ENCODE data around the gene KRT2.

The KRT2 gene

DNA sequence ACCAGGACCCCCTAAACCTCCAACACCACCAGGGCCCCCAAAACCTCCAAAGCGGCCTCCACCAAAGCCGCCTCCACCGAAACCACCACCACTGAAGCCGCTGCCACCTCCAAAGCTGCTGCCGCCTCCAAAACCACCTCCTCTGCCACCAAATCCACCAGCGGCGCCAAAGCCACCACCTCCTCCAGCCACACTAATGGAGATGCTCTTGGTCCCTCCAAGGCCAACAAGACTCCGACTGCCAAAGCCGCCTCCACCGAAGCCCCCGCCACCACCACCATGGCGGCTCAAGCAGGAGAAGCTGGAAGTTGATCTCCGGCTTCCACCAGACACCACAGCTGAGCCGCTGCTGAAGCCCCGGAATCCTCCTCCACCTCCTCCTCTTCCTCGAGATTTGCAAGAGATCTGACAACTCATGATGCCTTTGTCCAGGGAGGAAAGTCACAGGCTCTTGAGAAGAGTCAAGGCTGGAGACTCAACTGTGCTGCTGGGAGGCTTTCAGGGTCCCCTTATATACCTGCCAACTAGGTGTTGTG is at the start of gene KRT2:
Gene KRT2, minus strand, starts transcription at position 486 of the 536 bp plus-strand sequence. Its CDS starts 69 bp downstream, at position 417.
- DNase-seq = no peak

DNA sequence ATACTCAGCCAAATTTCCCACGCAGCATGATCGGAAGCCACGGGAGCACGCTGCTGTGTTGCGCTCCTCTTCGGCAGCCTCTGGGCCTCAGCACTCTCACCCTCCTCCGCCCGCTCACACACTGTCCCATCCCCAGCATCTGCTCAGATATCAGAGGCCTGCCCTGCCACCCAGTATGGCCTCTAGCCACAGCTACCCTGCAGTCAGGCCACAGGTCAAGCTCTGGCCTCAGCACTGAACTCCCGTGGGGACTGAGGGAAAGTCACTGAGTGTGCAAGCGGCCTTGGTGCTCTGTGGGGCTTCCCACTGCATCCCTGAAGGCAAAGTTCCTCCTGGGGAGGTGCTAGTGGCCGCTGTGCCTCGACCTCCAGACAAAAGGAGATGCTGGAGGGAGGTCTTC is 49.3 kb upstream of the KRT2 start:
- DNase-seq = no peak

DNA sequence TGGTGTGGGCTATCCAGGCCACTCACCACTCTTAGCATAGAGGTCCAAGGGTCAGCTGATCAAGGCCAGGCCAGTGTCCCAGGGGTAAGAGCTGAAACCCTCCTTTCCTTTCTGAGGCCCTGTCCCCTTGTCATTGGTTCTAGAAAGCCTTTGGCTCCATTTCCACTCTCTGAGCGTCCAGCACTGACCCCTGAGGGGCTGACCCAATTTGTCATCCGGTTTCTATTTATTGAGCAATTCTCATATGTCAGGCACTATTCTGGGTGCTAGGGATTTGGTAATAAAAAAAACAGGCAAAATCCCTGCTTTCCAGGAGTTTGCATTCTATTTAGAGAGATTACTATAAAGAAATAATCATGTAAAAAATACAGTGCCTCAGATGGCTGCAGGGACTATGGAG is 47.9 kb upstream of the KRT2 start:
- no peak for DNase-seq

DNA sequence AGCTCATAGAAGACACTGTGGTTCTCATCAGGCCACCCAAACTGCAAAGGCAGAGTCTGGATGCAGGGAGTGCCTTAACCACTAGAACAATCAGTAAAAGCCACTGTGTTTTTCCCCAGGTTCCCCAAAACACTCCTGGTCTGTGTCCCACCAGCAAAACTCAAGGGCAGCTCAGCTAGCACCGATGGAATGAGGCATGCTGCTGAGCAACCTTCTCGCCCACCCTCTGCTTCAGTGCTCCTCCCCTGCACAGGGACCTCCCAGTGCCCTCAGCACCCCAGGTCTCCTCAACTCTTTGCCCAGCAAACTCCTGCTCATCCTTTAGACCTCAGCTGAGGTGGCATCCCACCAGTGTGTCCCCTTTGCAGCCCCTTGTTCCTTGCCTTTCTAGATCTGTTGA is 47.4 kb upstream of the KRT2 start:
- DNase-seq = no peak

DNA sequence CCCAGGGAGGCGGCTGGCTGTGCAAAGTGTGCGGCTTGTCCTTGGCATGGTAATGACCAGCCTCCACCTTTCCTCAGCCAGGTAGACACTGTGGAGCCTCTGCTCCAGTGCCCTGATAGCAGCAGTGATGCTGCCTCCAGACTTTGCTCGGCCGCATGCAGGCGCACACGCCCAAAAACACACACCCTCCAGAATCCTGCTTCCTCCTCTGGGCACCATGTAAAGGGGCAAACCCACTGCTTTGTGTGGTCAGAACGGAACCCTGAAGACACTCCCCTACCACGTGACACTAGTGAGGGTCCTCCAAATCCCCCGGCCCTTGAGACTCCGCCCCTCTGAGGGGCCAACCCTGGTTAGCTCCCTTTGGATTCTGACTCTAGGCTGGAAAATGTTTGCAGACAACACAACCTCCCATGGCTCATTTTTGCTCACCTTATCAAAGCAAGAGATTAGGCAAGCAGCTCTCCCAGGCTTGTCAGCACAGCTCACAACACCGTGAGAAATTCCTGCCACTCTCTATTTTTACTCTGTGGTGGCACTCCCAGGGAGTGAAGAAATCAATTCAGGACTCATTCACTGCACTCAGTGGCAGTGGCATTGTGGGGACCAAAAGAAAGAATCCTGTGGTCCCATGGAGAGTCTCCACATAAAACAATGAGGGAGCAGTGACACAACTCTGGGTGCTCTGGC is 46.8 kb upstream of the KRT2 start:
- no peak for DNase-seq

DNA sequence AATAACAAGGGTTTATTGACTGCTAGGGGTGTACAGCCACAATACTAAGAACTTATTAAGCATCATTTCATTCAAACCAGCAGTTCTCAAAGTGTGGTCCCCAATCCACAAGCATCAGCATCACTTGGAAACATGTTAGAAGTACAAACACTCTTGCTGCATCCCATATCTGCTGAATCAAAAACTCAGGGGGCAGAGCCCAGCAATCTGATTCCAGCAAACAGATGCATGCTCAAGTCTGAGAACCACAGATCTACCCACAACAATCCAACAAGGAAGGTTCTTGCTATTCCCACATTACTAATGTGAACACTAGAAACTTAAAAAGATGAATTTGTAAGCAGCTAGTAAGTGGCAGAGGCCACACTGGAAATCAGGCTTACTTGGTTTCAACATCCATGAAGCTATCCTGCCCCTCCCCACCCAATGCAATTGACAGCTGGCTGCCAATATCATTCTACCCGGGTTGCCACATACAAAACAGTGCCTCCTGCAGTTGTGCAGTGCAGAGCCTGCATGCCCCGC is 45.1 kb upstream of the KRT2 start:
- DNase-seq = no peak

DNA sequence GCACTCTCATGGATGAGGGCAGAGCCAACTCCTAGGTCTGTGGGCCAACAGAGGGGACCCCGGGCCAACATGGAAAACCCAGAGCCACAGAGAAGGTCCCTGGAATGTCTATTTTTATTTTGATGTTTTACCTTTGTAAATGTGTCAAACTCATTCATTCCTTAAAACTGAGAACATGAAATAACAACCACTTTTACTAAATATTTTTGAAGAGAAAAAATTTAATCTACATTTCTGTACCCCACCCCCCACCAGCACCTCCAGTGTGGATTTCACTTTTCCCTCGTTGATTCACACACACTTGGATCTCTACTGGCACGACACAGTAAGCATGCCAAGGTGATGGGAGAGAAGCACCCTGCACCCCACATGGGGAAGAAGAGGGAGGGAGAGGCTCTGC is 44.6 kb upstream of the KRT2 start:
- no peak for DNase-seq

DNA sequence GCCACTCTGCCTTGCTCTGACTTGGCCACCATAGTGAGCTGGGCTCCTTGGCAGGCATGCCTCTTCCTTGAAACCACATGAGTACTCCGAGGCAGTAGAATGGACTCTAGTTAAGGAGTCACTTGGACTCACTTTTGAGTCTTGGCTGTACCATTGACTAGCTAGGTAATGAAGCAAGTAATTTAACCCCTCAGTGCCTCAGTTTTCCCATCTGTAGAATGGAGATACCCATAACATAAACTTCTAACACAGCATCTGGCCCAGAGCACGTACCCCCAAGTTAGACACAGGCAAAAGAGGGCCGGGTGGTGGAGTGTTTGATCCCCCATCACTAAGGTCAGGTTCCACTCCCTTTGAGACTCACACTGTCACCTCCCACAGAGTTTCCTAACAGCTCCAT is 43.0 kb upstream of the KRT2 start:
- DNase-seq = no peak

DNA sequence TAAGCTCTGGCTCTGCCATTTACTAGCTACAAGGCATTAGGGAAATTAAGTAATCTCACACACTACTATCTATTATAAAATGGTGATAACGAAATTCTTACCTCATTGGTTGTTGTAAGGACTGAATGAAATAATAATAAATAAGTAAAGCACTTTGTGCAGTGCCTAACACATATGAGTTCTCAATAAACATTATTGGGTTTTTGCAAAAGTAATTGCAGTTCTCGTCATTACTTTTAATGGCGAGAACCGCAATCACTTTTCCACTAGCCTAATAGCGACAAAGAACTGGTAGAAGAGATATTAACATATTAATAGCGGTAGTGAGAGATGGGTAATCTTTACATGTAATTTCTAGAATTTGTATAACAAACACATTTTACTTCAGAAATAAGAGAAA is 42.1 kb upstream of the KRT2 start:
- no peak for DNase-seq

DNA sequence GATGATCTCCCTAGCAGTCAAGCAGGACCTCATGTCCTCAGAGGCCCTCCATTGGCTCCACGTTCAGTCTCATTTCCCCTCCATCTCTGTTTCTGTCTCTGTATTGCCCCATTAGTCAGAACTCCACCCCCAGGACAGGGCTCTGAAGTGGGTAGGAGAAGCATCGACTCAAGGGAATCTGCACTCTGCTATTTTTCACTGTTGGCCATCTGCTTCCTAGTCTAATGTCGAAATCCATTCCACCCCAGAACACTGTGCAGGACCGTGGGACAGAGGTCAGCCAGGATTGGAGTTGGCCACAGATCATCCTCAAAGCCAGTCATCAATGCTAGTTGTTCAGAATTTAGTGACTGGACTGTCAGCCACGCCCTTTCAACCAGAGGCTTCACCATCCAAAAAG is 41.2 kb upstream of the KRT2 start:
- no peak for DNase-seq

DNA sequence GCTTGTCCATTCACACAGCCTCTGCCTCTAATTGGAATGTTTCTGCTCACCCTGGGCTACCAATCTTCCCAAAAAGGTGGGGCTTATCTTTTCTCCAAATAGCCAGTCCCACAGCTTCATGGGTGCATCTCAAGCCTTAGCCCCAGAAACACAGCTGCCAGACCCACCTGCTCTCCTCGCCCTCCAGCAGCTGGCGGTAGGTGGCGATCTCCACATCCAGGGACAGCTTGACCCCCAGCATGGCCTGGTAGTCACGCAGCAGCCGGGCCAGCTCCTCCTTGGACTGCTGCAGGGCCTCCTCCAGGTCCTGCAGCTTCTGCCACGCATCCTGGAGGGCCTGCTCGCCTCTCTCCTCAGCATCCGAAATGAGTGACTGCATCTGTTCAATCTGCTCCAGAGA is 40.2 kb upstream of the KRT2 start:
- DNase-seq = no peak

DNA sequence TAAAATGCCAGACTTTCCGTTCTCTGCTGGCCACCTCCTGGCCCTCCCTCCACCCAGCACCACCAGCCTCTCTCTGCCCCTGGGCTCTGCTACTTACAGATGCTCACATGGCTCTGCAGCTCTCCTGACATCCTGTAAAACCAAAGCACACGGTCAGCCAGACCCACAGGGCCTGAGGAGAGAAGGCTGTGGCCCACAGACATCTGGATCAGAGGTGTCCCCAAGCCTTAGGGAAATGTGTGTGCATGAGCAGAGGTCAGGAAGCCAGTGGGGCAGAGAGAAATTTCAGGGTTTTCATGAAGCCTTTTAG is 39.8 kb upstream of the KRT2 start:
- no peak for DNase-seq

DNA sequence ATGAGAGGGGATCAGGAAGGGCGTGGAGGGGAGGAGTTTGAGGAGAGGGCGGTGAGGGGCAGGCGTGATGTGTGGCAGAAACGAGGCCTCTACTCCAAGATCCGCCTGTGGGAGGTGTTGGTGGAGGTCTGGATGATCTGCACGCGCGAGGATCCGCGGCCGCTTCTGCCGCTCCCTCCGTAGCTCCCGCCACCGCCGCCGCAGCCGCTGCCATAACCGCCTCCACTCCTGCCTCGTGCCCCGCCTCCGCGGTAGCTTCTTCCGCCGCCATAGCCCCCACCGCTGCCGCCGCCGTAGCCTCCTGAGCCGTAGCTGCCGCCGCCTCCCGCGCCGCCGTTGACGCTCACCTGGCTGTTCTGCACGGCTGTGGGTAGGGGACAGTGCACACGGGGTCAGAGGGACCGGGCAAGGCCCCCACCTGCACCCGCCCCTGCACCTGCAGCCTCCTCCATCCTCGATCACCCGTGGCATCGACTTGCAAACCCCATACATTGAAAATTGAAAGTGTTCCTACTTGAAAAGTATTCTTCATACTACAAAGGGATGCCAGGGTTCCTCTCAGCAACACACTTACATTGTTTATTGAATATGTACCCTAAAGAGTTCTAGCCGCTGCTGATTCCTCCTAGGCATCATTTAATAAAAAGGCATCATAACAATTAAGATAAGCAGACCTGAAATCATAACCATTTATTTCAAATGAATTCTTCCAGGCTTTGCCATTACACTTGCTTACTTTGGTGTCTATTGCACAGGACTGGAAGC is 39.2 kb upstream of the KRT2 start:
- DNase-seq = no peak

DNA sequence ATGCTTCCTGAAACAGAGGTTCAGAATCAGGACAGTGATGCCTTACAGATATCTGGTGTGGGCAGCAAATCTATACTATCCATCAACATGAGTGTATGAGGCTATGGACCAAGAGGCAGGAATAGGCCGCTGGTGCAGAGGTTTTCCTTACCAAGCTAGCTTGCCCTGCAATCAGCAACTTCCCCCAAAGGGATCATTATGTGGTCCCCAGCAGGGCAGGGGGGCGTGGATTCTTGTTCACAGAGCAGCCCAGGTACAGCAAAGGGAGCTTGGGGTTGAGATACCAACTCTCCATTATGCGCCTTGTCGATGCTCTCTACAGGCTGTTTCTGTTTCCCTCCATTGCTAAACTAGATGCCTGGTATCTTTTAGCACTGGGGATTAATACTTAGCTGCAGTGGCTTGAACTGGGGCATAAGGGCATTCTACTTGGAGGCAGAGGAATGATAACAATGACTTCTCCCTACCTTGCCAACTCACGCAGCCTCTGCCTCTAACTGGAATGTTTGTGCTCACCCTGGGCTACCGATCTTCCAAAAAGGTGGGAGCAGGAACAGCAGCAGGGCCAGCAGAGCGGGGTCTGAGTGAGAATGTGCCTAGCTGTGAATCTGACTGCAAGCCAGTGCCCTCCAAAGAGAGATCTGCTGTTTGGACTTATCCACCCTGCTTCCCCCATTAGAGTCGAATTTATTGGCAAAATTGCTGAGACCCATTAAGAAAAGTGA is 38.5 kb upstream of the KRT2 start:
- no peak for DNase-seq

DNA sequence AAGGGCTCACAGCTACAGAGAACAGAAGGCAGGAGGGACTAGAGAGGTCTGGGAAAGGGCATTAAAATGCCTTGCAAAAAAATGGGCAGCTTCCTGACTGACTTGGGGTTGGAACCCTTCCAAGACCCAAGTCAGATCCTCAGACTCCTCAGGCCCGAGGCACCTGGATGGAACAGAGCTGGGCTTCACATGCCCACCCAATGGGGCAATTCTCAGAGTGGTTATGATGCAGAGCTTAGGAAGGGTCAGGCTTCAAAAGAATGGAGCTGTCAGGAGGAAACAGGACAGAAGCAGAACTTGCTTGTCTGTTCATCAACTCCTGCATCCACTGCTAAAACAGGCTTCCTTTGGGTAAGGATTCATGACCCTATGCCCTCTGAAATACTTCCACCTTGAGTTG is 37.9 kb upstream of the KRT2 start:
- DNase-seq = no peak

DNA sequence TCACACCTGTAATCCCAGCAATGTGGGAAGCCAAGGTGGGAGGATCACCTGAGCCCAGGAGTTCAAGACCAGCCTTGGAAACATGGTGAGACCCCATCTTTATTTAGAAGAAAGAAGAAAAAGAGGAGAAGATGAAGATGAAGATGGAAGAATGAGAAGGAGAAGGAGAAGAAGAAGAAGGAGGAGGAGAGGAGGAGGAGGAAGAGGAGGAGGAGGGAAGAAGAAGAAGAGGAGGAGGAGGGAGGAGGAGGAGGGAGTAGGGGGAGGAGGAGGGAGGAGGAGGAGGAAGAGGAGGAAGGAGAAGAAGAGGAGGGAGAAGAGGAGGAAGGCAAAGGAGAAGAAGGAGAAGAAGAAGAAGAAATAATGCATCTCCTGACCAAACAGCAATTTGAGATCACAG is 37.2 kb upstream of the KRT2 start:
- DNase-seq = no peak

DNA sequence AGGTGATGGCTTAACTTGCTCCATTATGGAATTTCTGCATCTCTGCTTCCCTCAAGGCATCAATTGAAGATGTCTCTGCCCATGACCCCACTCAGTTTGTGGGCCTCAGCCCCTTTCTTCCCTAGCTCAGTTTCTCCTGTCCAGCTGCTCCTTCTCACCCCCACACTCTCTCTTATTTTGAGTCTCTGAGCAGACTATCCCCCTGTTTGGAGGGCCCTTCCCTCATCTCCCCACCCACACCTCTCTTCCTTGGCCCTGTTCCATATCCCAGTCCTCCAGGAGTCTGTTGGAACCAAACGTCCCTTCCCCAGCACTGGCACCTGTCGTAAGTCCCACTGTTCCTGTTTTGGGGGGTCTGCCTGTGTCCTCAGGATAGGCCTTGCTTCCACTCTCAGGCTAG is 36.5 kb upstream of the KRT2 start:
- no peak for DNase-seq

DNA sequence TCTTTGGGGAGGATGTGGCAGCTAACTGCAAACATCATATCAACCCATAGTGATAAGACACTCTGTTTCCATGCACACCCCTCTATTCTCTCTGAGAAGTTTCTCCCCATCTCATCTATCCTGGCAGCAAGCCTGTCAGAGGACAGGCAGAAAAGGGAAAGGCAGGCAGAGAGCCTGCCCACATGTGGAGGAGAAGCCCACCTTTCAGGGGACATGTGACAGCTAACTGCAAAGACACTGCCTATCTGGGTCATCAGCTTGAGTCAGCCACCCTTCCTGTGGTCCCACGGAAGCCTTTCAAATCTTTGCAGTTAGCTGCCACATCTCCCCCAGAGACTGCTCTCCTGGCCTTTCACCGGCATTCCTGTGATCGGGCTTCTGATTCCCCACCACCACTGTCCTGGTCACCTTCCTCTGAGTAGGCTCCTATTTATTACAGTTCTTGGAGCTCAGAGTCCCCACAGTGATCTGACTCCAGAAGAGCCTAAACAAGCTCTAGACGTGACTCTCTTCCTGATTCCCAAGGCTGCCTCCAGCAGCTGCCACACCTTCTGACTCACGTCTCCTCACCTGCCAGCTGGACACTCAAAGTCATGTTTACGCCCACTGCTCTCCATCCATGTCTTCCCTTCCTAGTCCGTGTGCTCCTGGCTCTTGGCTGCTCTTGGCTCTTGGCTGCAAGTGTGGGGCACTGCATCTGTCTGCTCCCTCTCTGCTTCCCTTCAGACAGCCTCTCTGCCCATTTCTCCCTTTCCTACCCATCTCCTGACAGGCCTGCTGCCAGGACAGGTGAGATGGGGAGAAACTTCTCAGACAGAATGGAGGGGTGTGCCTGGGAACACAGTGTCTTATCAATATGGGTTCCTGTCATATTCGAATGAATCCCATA is 35.7 kb upstream of the KRT2 start:
- DNase-seq = no peak

DNA sequence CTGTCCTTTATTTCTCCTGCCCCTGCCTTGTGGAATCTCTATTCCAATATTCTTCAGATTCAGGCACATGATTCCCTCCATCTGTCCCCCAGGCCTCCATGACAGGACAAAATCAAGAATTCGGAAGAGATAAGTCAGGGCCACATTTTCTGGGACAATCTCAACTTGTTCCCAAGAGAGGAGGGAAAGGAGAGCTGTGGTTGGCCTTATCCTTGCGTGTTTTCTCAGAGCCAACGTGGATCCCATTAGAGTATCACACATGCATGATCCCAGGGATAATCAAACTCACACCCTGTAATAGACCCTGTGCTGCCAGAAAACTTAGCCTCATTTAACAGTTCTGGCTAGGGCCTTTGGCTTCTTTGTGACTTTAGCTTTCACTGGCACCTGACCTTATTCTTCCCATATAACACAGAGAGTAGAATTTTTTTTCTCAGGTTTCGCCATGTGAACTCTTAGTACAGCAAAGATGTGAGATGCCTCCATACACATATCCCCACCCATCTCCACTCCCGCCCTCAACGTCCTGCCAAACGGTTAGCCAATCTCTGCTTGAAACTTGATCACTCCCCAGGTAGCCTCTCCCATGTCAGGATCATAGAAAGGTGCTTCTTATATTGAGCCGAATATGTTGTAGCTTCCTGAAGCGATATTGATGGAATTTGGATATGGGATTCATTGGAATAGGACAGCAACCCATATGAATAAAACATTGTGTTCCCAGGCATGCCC is 34.9 kb upstream of the KRT2 start:
- no peak for DNase-seq

DNA sequence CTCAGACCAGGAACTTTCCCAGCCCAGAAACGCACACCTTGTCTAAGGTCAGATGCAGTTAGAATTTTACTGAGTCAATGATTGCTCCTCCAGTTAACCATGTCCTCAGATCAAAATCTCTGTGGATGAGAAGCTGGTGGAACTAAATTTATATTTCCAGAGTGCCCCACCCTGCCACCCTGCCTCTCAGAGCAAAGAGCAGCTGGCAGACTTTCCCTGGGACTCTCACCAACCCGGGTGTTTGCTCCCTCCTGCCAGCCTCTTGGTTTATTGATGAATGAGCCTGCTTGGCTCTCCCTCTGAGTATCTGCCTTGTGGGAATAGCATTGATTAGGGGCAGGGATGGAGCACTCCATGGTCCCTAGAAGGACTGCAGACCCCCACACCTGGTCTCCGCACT is 34.1 kb upstream of the KRT2 start:
- no peak for DNase-seq

DNA sequence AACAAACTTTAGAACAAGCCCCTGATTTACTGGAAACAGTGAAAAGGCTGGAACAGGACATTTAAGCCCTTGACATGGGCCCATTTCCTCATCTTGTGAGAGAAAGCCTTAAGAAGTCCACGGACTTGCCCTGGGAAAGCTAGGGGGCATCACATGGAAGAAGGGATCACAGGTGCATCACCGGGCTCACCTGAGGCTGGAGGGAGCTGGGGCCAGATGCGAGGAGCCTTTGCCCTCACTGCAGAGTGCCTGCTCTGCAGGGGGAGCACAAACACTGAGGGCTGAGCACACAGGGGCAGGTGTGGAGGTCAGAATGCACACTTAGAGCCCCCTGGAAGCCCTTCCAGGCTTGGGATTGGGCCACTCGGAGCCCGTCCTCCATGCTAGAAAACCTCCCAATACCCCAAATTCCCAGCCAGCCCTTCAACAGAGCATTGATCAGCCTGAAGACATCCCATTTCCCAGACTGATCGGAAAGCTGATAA is 33.4 kb upstream of the KRT2 start:
- no peak for DNase-seq

DNA sequence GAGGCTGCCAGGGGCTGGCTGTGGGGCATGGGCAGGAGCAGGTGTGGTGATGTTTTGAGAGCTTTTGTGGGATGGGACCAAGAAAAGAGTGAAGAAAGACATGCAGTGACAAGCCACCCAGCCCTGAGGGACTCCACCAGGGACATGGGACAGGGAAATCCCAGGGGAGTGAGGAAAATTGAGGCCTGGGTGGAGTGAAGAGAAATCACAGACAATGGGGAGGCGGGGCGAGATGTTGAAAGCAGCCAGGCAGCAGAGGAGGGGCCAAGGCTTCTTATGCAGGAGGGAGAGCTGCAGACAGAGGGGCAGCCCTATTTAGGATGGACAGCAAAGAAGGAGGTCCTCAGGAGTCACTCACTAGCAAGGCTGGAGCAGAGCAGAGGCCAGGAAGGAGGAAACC is 32.4 kb upstream of the KRT2 start:
- DNase-seq = no peak

Data from SHP77 treated with DMSO at 0.1 percent for 48 hours (cell line).